GM19395 (cell line): ENCODE data around the gene GLI3.

Experiments used
- ATAC-seq: cut with Tn5 transposase; IDR thresholded peaks from one replicate; pipeline ENCODE4 v1.9.1; 2021; ENCODE audit warnings: mild to moderate bottlenecking, moderate library complexity; ENCODE audit not compliant: unreplicated experiment

GLI3 gene

DNA sequence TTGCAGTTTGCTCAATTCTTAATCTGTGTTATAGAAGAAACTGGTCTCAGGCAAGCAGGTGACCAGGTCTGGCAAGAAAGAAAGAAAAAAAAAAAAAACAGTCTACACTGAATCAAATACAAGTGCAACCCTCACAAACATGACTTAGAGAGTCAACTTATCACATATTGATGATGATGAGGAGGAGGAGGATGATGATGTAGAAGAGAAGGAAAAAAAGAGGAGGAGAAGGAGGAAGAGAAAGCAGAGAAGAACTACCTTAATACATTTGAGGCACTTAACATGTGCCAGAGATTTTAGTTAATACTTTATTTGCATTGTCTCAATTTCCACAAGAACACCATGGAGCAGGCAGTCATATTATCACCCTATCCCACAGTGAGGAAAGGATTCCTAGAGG is 91.5 kb downstream of the GLI3 start:
- ATAC-seq: no peak

DNA sequence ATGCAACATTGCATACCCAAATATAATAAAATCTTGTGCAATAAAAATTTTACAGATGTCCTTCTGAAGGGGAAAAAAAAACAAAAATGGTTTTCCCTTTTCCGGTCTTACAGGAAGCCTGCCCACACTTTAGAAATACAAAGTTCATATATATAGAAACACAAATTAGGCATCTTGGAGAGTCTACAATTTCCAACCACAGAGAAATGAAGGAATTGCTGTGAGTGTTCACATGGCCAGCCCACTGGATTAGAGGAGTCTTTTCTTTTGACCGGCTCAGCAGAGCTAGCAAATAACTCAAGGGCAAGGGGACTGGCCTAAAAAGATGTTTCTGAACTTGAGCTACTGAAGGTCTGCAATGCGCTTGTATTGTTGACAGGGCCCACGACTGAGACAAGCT is 92.4 kb downstream of the GLI3 start:
- no peak for ATAC-seq

DNA sequence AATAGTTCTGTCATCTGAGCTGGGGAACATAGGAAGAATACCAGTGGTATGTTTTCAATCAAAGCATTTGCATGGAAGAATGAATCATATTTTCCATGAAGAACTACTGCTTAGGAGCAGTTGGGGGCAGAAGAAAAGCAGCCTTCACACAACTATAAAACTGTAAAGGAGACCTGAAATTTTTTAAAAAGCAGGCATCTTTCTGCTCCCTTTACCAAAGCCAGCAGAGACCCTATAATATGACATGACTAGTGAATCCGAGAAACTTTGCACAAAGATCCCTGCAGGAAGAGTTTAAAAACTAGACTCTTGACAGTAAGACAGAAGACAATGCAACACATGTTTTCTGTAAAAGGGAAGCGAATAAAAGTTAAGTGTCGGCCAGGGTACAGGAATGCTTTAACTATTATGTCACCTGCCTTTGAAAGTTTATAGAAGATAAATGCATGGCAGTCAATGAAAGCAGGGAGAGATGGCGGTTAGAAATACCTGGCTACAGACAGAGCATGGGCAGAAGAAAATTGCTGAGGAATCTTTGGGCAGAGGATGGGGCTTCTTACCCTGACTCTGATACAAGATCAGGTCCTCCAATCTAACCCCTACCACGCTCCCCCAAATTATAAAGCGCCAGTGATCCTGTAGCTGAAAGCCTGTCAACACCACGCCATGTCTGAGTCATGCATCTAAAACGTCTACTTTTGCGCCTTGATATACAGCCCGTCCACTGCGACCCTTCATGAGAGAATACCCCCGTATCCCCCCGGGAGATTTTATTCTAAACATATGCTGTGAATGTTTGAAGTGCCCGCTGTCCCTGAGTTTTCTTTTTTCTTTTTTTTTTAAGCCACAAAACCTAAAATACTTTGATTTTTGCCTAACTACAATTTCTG is 93.1 kb downstream of the GLI3 start:
- no peak for ATAC-seq

DNA sequence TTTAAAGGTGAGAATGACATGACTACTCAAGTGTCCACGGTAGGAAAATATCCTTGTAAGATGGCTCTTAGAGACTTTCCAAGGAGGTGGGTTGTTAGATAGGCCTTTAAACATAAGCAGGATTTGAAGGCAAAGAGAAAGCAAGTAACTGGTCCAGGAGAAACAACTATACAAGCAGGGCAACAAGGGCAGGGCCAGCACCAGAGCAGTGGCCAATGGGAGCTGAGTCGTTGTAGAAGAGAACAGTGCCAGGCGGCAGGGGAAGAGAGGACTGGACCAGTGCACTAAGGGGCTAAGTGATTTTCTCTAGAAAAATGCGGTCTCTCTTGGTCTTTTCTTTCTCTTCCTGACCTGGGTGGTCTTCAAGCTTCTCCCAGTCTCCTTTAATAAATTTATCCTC is 94.9 kb downstream of the GLI3 start:
- no peak for ATAC-seq

DNA sequence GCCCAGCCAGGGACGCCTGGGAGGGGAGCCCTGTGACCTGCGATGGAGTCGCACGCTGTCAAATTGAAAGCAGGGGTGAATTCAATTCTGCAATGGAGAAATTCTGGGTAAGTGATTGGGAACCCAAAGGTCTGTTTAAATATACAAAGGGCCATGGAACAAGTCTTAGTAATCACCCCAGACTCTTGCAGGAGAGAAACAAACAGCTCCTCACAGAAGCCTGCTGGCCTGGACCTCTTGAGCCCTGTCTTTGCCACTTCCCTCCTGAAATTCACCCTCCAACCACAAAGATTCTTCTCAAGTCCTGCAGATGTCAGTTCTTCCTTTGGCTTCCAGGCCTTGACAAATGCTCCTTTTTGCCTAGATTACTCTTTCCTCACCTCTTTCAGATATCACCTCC is 97.3 kb downstream of the GLI3 start:
- no peak for ATAC-seq

DNA sequence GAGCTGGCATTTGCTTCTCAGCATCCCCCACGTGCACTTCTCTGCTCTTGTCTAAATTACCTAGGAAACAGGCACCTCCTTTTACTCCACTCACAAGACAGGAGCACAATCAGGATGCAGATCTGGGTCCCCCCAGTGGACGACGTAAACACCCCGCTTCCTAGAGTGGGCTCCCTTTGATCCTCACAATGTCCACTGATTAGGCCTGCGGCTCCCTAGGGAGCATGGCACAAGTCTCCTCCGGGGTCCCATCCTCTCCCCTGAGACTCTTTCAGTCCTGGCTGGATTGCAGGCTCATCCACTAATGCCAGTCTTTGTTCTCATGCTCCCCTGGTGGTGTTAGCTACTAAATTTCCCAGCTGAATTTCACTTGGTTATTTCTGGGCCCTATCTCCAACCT is 98.3 kb downstream of the GLI3 start:
- ATAC-seq: no peak

DNA sequence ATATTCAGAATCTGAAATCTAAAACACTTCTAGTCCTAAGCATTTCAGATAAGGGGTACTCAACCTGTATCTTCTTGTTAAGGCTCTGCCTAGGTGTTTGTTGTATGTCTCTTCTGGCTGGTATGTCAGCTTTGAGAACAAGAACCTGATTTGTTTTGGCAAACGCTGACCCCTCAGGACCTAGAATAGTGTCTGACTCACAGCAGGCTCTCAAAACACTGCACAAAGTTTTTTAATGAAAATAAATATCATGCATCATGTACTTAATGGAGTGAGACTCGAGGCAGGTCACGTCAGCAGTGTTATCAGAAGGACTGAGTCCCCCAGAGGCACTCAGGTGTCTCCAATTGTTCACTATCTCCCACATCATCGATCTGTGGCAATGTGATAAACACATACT is 99.1 kb downstream of the GLI3 start:
- ATAC-seq: no peak

DNA sequence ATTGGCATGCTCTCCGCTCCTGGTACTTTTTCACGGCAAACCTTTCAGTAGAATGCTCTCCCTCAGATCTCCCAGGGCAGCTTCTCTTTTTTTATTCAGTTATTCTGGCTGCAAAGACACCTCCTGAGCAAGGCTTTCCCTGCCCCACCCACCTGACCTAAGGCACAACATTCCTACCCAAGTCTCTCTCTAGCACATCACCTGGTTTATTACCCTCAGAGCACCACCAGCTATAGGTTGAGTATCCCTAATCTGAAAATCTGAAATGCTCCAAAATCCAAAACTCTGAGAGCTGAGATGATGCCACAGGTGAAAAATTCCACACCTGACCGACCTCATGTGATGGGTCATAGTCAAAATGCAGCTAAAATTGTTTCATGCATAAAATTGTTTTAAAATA is 99.6 kb downstream of the GLI3 start:
- ATAC-seq: no peak

DNA sequence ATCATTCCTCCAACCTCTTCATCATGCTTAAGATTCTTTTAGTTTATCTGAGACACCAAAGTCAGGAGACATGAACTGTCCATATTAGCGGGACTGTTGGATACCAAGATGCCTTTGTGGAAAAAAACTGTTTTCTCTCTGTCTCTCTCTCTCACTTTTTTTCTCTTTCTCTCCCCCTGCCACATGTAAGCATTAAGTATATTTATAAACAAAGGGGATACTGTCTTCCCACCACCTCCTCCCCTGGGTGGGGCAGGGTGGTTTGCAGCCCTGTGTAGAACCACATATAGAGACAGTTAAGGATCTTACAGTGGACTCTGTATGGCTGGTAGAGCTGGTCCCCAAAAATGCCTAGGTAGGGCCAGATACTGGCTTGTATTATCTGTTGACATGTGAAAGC is 101.3 kb downstream of the GLI3 start:
- no peak for ATAC-seq

DNA sequence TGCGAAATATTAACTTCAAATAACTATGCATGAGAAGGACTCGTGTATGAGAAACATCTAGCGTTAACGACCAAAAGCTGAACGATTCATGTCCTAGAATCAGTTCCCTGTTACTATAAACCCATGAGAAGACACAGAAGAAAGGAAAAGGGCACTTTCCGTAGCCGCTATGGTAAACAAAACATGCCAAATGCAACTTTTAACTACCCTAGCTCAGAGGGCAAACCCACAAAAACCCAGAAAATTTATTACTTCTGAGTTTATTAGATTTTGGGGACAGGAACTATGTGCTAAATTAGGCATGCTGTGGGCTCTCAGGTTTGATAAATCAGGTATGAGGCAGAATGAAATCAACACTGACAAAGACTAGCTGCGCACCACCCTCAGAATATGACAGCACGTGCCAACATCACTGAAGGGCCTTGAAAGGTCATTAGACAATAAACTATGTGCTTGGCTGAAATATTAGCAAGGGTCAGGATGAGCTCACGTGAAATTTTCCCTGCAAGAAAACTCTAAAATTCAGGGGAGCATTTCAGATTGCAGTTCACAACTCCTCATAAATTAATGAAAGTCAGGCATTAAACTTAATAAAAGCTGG is 102.6 kb downstream of the GLI3 start:
- no peak for ATAC-seq

DNA sequence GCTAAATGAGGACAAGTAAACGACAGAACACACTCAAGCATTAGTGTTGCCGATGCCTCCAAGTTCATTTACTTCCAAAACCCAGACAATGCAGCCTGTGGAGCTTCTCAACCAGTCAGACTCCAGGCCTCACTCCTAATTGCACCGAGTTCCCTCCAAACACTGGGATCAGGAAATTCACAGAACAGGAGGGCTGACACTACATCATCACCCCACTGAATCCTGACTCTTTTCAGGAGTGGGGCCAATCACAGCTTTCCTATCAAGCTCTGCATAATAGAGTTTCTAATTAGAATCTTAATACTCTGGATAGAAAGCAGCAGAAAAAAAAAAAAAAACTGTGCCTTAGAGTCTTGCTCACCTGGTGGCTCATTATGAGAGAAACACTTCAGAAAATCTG is 103.7 kb downstream of the GLI3 start:
- no peak for ATAC-seq

DNA sequence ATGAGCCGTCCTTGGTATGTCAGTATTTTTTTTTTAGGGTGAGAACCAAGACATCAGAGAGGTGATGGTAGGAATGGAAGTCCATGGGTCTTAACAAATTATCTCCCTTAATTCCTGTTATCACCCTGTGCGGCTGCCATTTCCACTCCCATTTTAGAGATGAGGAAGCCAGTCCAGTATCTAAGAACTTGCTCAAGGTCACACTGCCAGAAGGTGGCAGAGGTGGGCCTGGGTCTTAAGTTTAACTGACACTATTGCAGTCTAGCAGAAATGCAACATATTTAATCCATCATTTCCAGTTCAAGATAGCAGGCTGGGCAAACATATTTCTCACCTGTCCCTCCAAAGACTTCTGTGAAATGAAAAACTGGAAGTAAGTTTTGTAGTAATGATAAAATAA is 108.3 kb downstream of the GLI3 start:
- ATAC-seq: no peak

DNA sequence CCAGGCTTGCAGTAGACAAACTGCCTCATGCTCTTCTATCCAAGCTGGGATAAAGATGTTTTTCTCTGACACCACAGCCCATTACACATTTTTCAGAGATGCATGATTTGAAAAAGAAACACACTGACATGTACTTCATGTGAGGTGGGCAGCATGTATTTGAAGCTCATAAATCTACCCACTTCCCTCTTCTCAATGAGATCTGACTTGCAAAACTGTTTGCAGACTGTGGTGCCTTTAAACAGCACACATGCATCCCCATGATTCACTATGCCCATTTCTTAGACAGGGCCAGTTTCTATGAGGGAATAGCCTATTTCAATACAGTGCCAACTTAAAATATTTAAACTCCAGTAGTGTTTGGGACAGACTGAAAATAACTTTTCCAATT is 109.8 kb downstream of the GLI3 start:
- ATAC-seq: no peak

DNA sequence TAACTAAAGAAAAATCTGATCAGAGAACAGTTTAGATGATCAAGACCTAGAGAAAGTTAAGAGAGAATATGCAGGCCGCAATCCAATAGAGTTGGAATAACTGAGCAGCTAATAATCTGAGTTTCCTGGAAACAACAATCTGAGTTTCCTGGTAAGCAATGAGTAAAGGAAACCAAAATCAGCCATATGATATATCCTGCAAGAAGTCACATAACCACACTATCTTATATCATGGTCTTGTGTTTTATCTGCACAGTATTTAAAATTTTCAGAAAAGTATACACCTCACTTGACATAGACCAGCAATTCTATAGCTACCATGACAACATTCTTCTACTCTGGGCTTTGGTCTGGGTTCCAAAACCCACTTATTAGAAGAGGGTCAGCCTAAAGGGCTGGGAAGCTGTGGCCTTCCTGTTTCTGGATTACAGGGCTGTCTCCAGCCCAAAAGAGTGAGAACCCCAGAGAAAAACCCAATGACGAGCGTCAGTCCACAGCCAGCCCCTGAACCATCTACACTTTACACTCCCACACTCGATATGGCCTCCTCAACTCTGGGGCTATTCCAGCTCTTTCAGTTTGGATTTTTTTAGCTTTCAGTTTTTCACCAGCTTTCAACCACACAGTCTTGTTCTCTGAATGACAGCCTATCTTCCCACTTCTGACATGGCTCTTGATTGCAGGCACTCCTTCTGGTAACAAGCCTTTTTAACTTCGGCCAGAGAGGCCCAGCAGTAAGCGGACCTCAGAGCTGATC is 110.4 kb downstream of the GLI3 start:
- no peak for ATAC-seq

DNA sequence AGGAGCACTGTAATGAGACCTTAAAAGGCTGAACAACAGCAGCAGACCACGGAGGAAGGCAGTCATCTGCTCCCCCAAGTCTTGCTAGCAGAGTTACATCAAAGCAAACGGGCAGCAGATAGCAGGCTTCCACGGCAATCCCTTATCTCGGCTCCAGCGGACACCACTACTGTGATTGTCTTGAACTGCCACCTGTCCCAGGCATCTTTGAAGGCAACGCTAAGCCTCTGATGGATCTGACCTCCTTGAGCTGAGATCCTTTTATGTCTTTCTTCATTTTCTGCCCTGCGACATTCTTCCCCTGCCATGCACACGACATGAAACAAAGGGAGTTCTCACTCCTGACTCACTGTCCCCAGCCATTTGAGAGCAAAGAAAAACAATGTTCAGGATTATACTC is 111.7 kb downstream of the GLI3 start:
- no peak for ATAC-seq

DNA sequence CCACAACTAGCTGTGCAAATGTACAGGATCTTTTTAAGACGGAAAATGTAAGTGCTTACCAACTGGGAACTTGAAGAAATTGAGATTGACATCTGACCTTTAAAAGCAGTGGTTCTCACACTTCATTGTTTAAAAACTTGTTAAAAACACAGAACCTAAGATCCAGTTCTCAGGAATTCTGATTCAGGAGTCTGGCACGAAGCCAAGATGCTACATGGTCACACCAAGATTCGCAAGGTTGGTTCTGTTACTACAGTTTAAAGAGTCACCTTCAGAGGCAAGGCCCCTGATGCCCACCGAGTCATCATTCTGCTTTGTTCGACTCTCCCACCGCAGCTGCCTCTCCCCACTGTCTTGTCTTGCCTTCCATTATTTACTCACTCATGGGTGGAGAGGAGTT is 113.3 kb downstream of the GLI3 start:
- no peak for ATAC-seq

DNA sequence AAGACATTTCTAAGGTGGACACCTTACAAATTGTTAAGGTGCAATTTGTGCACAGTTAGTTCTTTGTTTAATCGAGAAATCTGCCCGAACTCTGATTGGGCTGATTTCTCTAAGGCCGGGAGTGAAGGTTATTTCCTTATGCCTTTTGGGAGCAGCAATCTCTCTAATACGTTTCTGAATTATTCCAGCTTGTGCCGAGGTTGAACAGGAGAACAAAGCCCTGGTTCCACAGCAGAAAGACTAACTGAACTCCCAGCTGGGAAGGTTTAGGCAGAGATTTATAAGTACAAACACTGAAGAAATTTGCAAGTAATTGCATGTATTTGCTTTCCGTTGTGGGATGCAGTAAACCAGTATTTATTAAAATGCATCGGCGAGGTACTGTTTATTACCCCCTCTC is 116.8 kb downstream of the GLI3 start:
- ATAC-seq: no peak

DNA sequence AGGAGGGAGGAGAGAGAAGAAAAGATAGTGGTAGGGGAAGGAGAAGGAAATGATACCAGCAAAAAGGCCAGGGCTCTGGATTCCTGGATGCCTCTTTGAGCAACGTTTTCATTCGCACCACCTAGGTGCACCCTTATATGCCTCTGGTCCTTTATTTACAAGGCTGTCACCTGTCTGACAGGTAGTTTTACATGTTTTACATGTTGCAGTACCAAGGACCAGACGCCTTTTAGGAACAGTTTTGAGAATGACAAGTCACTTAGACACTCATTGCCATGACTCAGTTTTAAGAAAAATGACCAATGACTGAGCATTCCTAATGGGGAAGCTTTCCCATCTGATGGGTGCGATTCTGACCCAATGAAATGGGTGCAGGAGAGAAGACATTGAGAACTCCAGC is 119.8 kb downstream of the GLI3 start:
- ATAC-seq: no peak

DNA sequence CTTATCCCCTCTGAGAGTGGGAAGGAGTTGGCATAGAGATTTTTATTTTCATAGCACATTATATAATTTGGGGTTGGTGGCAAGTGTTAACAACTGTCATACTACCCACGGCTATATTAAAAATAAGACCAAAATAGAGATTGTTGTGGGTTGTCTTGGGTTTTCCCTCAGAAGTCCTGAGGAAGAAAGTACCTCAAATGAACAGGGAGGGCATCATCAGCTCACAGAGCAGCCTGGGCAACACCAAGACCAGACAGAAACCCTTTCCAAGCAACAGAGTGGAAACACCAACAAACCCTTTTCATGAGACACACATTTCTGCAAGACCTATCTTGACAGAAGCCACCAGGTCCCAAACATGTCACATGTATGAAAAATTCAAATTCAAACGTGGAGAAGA is 121.2 kb downstream of the GLI3 start:
- no peak for ATAC-seq

DNA sequence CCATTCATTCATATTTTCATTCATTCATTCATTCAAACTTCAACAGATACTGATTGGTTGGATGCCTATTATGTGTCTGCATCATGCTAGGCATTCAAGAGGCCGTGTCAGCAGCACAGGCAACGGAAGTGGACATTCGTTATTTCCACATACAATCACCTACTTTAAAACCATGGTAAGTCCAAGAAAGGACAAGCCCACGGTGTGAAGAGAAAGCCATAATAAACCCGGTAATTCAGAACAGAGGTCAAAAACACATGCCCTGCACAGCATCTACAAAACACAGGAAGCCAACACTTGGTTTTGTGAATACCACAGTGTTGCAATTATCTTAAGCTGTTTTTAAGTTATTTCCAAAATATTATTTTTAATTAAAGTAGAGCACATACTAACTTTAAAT is 126.7 kb downstream of the GLI3 start:
- no peak for ATAC-seq

DNA sequence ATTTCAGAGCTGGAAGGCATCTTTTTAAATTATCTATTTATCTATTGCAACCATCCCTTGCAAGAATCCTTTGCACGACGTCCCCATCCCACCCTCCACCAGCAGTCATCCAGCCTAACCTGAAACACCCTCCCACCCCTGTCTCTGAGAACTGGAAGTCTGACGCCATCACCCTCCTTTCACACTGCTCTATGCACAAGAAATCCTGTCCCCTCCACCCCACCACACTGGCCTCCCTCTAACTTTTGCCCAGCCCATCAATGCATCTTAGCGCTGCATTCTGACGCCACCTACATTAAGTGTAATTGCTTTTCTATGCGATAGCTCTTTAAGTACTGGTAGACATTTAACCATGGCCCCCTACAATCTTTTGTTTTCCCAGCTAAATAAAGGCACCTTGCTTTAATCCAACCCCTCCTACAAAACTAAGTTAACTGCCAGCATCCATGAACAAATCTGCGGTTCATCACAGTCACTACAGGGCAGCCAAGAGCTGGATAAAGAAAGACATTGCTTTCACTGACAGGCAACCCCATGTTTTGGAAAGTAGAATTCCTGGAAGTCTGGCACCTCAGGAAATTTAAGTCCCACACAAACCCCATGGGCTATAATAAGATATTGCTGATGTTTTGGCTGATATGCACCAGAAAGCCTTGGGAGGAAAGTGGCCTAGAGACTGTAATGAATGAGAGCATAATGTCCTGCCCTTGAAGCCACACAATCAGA is 128.0 kb downstream of the GLI3 start:
- no peak for ATAC-seq
